Activated CD4-positive, alpha-beta T cell treated with anti-CD3 and anti-CD28 coated beads, Interleukin-2, amount 50 U/mL, for 16 hours (primary cell): Measurements from ENCODE around the gene TNK2.
A peak's percentile ranks its signal among the peaks of the same experiment; 100 is the strongest.
"Not testable (repeated sequence)": the region's sequence is repeated elsewhere in the genome, so short reads cannot be mapped to it uniquely, and the experiment has no call there.

ENCODE experiments used
- DNase-seq: peaks from one replicate; pipeline ENCODE4 v3.0.0-alpha.2; 2020

The TNK2 gene

DNA sequence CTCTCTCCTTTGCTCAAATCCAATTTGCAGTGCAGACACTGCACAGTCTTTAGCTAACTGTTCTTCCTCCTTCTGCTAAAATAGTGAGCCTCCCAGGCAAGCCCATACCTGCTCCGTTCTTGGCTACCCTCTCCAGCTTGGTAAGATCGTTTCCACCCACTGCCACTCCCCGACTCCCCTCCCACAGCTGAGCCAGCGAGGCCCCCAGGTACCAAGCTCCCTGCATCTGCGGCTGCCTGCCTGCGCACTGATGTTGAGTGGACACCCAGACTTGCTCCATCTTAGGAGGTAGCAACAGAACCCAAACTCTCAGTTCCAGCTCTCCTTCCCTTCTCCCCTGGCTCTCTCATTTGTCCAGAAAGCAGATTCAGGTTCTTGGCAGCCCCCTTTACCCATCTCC lies 7.9 kb upstream of the TNK2 start:
- DNase-seq = no peak

DNA sequence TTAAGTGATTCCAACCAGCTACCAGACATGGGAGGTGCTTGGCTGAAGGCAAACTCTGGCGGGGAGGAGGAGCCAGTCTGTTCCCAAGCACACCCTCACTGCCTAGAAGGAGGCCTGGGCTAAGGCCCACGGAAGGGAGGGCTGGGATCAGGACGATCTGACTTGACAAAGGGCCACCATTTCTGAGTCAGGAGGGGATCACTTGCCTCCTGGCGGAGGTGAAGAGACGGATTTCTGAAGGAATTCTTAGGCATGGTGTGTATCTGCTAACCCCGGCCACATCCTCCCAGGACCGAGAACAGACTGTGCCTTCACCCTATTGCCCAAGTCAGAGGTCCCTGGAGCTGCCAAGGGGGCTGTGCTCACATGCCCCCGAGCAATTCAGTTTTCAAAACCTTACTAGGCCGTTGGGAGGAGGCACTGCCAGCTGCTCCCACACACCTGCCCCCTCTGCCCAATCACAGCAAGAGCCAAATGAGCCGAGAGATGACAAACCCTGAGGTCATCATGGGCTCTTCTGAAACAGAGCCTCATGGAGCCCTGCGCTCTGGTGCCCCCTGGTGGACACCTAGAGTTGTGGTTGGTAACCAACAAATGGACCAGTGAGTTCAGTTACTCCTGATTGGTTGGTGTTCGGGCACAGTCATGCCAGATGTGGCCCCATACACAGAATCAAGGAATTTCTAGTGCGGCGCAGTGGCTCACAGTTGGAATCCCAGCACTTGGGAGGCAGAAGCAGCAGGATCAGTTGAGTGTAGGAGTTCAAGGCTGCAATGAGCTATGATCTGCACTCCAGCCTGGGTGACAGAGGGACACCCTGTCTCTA lies 6.5 kb upstream of the TNK2 start:
- peak; percentile 97 for DNase-seq

- not testable (repeated sequence) for DNase-seq
Measured at GRCh38 chr3:195914146-195914545, 5.8 kb upstream of the TNK2 start.

DNA sequence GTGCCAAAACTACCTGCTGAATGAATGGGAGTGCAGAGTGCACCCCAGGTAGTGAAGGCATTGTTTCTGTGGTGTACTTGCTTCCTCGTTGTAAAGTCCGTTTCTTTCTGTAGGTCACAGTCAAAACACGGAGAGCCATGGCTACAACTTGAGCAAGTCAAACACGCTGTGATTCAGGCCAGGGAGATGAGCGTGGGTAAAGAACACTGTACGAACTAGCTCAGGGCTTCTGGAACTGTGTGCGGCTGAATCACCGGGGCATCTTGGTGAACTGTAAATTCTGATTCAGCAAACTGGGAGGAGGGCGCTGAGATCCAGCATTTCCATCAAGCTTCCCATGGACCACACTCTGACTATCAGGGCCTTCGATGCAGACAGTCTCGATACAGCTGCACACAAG lies 5.0 kb upstream of the TNK2 start:
- no peak for DNase-seq

DNA sequence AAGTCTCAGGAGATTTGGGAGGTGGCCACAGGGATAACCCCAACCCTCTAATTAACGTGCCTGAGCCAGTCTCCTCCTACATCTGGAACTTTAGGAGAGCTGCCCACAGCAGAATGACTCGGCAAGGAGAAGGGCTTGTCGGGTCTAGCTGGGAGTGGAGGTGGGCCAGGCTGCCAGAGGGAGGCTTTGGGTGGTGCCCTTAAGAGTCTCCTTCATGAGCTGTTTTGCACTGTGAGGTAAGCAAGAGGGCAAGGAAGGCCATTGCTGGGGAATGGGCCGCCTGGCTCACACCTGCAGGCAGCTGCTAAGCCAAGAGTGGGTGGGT lies 3.6 kb upstream of the TNK2 start:
- DNase-seq = no peak

- DNase-seq = no peak
Measured at GRCh38 chr3:195911041-195911945, 2.9 kb upstream of the TNK2 start.

- no peak for DNase-seq
Measured at GRCh38 chr3:195910499-195910845, 2.1 kb upstream of the TNK2 start.

DNA sequence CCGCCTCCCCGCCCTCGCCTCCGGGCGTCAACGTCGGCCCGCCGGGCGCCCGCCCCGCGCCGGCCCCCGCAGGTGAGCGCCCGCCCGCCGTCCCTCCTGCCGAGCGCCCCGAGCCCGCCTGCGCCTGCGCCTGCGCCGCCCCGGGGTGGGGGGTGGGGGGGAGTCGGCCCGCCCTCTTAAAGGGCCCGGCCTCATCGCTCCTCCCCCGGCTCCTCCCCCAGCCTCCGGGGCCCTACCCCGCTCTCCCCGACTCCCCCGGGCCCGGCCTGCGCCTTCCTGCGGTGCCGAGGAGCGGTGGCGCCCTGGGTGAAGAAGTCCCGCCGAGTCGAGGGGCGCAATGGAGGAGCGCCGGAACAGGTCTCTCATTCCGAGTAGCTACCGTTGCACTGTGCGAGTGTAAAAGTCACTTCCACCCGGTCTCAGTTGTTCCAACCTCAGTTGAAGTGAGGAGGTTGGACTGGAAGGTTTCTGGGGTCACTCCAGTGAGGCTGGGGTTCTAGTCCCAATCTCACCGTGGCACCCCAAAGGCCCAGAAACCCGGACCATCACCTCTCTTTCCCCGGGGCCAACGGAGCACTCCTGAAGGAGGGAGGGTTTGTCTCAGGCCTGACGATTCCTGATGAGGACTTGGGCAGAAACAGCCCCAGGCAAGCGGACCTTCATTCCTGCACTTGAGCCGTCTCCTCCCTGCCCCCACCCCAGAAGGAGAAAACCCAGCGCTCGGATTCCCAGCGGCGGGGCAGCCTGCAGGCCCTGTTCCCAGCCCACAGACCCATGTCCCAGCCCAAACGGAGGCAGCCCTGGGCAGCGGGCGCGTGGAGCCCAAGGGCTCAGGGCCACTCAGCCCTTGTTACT lies 1.5 kb upstream of the TNK2 start:
- DNase-seq = peak; percentile 87

DNA sequence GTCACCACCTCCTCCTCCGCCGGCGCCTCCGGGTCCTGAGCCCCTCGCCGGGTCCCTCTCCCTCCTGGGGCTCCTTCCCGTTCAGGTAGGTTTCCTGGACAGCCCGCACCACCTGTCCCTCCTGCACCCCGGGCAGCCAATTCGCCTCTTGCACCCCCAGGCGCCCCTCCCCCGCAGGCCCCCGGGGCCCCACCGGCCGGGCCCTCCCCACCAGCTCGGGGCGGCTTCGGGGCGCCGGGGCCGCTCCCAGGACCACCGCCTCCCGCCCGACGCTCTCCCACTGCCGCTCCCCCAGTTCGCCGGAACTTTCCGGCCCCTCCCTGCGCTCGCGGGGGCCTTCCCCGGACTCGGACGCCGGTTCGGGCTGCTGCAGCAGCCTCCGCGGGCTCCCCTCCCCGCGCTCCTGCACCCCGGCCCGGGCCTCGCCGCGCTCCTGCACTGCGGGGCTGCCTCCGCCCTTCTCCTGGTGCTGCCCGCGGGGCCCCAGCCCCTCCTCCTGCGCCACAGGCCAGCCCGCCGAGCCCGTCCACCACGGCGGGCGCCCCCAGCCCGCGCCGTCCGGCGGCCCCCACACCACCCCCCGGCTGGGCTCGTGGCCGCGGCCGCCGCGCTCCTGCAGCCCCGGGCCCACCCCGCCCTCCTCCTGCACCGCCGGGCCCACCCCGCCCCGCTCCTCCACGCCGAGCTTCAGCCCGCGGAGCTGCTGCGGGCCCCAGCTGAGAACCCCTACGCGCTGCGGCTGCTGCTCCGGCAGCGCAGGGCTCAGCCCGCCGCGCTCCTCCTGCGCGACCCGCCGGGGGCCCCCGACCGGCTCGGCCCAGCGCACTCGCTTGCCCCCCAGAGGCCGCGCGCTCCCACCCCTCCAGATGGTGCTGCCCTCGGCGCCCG lies 587 bp upstream of the TNK2 start:
- peak; percentile 21 for DNase-seq

DNA sequence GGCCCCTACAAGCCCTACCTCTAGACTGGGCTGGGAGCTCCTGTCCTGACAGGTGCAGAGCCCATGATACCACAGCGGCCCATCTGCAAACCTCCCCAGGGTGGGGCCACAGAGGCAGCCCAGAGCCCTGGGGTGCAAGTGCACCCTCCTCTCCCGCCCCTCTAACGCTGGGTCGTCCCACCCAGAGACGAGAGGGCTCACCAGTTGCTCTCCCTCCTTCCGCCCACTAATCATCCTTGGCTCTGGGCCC lies 742 bp downstream of the TNK2 start:
- no peak for DNase-seq

- DNase-seq = peak; percentile 78
Measured at GRCh38 chr3:195906865-195907683, 1.3 kb downstream of the TNK2 start.

- DNase-seq = peak; percentile 21
Measured at GRCh38 chr3:195905970-195906864, 2.1 kb downstream of the TNK2 start.

DNA sequence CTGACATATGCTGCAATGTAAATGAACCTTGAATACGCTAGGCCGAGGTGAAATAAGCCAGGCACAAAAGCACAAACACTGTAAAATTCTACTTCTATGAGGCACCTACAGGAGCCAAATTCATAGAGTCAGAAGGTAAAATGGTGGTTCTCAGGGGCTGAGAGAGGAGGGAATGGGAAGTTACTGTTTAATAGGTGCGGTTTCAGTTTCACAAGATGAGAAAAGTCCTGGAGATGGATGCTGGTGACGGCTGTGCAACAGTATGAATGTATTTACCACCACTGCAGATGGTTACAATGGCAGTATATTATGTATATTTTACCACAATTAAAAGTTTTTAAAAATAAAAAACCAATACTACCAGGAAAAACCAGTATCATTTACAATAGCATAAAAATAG lies 4.0 kb downstream of the TNK2 start:
- DNase-seq = peak; percentile 17

DNA sequence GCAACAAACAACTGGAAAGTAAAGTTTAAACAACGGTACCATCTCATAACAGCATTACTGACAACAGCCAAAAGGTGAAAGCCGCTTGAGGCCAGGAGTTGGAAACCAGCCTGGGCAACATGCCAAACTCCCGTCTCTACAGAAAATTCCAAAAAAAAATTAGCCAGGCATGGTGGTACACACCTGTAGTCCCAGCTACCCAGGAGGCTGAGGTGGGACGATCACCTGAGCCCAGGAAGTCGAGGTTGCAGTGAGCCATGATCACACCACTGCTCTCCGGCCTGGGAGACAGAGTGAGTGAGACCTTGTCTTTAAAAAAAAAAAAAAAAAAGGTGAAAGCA lies 4.4 kb downstream of the TNK2 start:
- DNase-seq = no peak

GRCh38 chr3:195902634-195903033 lies 5.7 kb downstream of the TNK2 start:
- not testable (repeated sequence) for DNase-seq

DNA sequence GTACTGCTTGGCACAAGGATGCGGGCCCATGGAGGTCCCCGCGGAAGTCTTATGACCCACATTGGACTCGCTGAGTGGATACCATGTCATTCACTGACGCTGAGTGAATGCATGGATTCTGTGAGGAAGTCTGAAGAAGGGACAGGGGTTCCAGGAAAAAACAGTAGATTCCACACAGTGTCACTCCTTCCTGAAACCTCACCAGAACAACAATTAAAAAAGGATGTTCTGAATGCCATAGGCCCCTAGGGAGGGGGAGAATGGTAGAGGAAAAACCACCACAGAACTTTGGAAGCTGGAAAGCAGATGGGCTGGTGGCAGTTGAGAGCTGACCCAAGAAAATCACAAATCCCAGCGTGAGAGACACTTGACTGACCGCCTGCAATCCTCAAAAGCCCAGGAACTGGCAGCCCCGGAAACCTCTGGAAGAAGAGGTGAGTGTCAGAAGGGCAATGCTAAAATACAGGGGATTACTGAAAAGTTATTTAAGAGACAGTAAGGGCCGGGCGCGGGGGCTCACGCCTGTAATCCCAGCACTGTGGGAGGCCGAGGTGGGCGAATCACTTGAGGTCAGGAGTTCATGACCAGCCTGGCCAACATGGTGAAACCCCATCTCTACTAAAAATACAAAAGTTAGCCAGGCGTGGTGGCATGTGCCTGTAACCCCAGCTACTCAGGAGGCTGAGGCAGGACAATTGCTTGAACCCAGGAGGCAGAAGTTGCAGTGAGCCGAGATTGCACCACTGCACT lies 6.3 kb downstream of the TNK2 start:
- DNase-seq = not testable (repeated sequence)

GRCh38 chr3:195900436-195901355 lies 7.7 kb downstream of the TNK2 start:
- peak; percentile 62 for DNase-seq

DNA sequence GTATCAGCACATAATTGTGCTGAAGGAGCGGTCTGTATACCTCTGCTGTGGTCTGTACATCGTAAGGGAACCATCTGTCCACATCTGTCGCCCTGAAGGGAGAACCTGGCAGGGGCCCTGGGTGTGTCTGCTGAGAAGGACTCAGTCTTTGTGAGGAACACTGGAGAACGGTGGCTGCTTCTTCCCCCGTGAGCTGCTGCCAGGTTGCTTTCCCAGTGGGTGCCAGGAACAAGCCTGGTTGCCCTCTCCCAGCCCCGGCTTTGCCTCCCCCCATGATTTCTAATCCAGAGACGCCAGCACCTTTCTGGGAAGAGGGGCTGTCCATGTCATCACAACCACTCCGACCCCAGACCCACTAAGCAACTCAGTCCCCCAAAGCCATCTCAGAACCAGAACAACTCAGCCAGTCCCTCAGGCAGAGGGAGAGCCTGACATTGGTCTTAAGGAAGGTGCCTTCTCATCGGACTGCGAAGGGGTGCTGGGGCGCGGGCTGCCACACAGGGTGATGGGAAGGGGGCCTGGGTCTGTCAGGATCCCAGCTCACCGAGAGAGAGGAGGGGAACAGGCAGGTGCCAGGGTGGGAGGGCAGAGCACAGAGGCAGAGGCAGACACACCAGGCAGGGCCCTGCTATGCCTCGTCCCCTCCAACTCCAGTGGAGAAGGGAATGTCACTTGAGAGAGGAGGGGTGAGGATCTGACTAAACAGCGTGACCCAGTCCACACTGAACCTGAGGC lies 8.5 kb downstream of the TNK2 start:
- no peak for DNase-seq
